IPS-18c (cell line): Measurements from ENCODE around the gene CHN1.

ENCODE experiments used
- H3K4me3 ChIP-seq: 2 replicates; pipeline ENCODE4 v1.7.0; 2013; ENCODE audit warnings: low read depth, mild to moderate bottlenecking, low read length, moderate library complexity; ENCODE audit not compliant: insufficient read depth
- H3K9me3 ChIP-seq: one replicate; pipeline ENCODE4 v1.6.1; 2013; ENCODE audit warnings: mild to moderate bottlenecking, low read length, moderate library complexity; ENCODE audit not compliant: control insufficient read depth, insufficient read depth

The CHN1 gene

DNA sequence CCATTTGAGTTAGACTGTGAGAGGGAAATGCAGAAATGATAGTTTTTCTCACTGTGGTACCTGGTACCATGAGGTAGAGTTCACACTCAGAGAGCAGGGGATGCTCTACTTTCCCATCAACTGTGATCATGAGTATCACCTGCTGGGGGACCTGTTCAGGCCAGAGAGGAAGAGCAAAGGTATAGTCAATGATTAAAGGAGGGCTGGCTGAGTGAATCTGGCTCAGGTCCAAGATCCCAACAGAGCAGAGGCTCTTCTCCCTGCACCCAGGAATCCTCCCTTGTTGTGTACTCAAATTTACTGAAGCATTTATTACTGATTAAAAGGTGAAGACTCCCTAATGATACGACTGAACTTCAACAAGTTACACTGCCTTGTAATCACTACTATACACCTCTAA, 136.3 kb downstream of the CHN1 start:
- H3K4me3 ChIP-seq = no peak overlapping the region
- H3K9me3 ChIP-seq = no peaks in the 10 kb centered on the region

DNA sequence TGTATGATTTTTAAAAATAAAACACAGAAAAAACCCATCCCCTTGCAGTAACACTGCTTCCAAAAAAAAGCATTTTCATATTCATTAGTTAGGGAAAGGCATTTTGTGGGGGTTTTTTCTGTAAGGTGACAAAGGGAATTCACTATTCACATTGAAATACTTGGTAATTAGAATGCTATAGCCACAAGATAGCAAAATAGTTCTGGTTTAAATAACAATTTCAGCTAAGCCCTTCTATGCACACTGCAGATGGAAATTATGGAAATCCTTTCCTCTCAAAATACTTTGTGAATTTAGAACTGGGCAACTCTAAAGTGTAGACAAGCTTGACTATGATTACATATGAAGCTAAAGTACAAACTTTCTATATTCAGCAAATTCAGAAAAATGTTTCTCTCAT, 138.8 kb downstream of the CHN1 start:
- Histone ChIP-seq H3K4me3 (no peak overlapping the region), H3K9me3 (no peaks in the 10 kb centered on the region)

DNA sequence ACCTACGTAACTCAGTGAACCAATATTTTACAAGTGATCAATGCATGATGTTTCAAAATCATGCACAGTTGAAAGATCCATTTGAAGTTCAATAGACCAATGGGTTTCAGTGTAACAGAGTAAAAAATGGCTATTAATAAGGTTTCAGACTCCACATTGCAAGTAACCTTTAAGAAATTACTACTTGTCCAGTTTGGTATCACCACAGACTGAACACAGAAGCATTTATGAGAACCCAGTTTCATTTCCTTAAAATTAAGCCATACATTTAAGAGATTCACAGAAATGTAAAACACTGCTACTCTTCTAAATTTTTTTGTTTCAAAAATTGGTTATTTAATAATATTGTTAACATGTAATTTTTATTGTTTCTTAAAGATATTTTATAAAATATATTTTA, 142.0 kb downstream of the CHN1 start:
- no peaks in the 10 kb centered on the region for H3K9me3 ChIP-seq

DNA sequence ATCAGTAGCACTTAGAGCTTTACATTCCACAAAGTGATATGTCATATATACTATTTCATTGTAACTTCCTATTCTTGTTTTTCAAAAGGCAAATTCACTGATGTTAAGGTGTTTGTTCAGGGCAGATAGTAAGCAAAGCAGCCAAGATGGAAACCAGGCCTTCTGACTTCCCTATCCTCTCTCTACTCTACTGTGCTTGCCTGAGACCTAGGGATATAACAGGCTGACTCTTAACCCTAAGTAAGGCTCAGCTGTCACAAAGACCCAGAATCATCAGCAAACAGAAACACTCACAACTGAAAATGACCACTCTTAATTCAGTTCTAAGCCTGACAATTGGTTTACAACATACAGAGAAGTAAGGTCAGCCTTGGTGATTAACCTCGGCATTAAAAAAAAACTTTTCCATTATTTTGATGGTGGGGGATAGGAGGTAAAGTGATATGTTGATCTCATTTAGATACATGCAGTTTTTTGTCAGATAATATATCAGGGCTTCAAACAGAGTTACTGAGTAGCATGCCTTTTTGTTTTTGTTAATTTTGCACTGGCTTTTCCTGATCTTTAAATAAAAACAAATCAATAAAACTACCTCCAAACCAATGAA, 145.5 kb downstream of the CHN1 start:
- Histone ChIP-seq H3K9me3 (no peaks in the 10 kb centered on the region), H3K4me3 (no peak overlapping the region)

More for the DNA sequence above, 142.0 kb downstream of the CHN1 start:
- H3K4me3 ChIP-seq = no peak overlapping the region

DNA sequence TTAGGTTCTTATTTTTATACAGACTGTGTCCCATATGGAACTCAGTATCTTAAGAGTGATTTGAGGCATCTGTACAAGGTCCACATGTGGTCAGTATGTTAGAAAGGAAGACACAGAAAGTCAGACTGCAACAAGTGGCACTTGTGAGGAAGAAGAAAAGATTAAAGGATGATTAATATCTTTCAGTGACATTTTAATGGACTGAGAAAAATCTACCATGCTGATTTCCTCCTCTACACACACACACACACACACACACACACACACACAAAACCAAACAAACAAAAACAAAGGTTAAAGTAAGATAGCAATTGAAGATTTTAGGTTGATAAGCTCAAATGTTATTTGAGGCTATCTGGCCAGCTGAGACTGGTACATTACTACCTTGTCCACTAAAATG, 146.4 kb downstream of the CHN1 start:
- H3K4me3 ChIP-seq = no peak overlapping the region
- no peaks in the 10 kb centered on the region for H3K9me3 ChIP-seq

- H3K4me3 ChIP-seq = no peak overlapping the region
- H3K9me3 ChIP-seq = no peaks in the 10 kb centered on the region
Observed at GRCh38 chr2:174856447-174856846, 148.7 kb downstream of the CHN1 start.

- peak overlapping the region; percentile 9; the same call in 1 of the 2 replicates for H3K4me3 ChIP-seq
Observed at GRCh38 chr2:174846941-174847938, 157.9 kb downstream of the CHN1 start.

GRCh38 chr2:174846218-174846617, 159.0 kb downstream of the CHN1 start:
- no peaks in the 10 kb centered on the region for H3K9me3 ChIP-seq
- 0 out of 2 replicates have a peak overlapping the region, but pooled peaks have one; percentile 12 for H3K4me3 ChIP-seq

More at GRCh38 chr2:174846941-174847938, 157.9 kb downstream of the CHN1 start:
- H3K9me3 ChIP-seq = no peaks in the 10 kb centered on the region

DNA sequence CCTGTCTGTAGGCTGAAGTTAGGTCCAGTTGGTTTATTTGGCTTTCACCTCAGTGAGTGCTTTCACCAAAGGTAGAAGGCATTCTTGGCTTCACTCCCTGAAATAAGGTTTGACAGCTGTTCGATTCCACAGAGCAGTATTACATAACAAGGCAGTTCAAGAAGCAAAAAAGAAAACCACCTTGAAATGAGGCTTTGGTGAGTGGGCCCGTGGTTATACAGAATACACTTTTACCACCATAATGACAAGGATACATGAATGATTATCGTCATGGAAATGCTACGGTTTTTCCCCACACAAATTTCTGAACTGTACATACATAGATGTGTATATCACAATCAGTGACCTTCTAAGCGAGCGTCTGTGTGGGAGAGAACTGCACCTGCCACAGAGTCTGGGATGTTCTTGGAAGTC, 160.9 kb downstream of the CHN1 start:
- H3K9me3 ChIP-seq = no peaks in the 10 kb centered on the region
- no peak overlapping the region for H3K4me3 ChIP-seq

DNA sequence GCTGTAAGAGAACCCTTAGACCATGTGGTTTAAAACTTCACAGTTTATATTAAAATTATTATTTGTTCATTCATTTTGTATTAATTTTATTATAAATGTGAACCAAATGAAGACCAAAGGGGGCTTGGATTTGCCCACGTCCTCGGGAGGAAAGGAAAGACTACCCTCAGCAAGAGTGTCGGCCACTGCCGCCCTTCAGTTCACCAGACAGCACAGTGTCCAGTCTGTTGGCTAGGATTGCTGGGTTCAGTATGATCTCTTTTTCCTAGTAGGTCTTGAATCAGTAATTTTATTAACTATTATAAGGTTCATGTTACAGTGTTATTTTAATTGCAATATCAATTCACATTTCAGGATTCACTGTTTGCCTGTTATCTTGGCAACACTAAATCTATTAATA, 162.7 kb downstream of the CHN1 start:
- no peaks in the 10 kb centered on the region for H3K9me3 ChIP-seq
- H3K4me3 ChIP-seq = no peak overlapping the region

DNA sequence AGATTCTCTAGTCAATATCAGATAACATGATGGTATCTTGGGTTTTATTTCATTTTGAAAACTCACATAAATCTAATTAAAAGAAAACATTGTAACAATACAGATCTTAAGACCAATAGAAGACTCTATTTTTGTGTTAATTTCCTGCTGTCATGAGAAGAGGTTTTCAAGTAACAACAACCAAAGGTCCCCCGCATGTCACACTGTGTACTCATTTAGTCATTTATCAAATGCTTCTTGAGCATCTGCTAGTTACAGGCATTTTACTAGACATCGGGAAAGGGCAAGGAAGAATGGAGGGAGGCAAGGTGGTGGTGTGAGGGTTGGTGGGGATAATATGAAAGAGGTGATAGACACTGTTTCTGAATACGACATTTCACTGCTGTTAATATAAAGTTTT, 163.2 kb downstream of the CHN1 start:
- no peak overlapping the region for H3K4me3 ChIP-seq
- H3K9me3 ChIP-seq = no peaks in the 10 kb centered on the region

DNA sequence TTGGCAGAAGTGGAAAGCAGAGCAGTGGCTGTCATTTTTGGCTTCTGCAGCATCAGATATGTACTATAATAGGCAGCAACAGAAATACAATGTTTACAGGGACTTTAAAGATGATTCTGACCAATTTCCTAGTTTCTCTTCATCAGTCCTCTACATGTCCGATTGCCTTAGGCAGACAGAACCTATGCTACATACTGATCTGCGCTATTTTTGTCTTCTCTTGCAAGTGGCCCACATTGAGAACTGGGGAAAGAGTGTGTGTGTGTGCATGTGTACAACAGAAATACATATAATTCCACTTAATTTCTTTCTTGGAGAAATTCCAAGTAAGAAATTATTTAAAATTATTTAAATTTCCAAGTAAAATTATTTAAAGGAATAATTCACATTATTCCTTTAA, 163.8 kb downstream of the CHN1 start:
- H3K9me3 ChIP-seq = no peaks in the 10 kb centered on the region
- no peak overlapping the region for H3K4me3 ChIP-seq

DNA sequence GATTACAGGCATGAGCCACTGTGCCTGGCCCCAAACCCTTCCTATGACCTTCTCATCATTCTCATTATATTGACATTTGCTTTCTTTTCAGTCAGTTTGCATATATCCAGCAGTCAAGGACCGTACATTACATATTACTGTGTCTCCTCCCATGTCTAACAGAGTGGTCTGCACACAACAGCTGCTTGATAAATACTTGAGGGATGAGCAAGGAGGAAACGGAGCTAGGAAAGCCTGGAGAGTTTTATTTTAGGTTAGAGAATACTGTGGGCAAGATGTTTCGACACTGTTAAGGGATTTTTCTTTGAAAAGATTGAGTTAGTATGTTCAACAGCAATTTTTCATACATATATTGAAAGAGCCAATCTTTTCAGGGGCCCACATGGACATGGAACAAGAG, 164.7 kb downstream of the CHN1 start:
- Histone ChIP-seq H3K9me3 (no peaks in the 10 kb centered on the region), H3K4me3 (no peak overlapping the region)

DNA sequence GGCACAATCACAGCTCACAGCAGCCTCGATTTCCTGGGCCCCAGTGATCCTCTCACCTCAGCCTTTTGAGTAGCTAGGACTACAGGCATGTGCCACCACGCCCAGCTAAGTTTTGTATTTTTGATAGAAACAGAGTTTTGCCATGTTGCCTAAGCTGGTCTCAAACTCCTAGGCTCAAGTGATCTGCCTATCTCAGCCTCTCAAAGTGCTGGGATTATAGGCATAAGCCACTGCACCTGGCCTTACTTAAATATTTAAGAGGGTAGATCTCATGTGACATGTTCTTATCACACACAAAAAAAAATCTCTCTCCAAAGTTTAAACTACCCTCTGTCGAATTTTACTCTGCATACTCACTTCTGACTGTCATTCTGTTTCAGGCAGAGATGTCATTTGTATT, 165.5 kb downstream of the CHN1 start:
- H3K9me3 ChIP-seq = no peaks in the 10 kb centered on the region
- no peak overlapping the region for H3K4me3 ChIP-seq

DNA sequence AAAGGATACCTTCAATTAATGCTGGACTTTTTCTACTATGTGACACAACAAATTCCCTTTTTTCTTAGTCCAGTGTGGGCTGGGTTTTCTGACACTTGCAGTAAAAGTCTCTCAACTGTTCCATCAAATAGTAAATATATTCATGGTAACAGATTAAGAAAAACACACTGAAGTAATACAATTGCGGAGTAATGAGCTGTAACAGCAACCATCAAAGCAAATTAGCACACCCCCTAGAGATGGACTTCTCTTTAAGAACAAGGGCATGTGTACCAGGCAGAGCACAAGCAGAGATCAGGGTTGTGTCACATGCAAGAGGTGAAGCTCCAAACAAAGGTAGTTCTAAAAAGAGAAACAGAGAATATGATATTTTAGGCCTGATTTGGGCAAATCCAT, 168.2 kb downstream of the CHN1 start:
- no peaks in the 10 kb centered on the region for H3K9me3 ChIP-seq
- H3K4me3 ChIP-seq = no peak overlapping the region

DNA sequence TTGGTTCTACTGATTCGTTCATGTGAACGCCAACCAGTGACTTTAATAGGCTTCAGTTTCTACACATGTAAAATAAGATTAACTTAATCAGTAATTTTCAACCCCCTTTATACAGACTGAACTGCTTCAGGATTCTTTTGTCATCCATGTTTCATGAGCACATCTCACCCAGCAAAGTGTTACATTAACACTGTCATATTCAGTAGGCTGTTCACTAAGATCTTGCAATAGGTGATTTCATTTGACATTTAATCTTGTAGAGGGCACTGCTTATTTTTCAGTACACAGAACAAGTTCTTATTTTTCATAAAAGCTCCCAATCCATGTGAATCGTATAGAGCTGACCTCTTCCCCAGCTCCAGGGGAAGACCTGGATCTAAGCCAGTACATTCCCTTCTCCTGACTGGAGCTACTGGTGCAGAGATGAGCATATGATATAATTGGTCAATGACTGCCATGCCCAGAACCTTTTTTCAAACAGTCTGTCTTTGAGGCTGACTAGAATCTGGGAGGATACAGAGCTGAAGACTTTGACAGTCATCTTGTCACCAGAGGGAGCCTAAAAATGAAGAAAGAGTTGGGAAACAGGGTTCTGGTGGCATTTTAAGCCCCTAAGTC, 168.7 kb downstream of the CHN1 start:
- H3K9me3 ChIP-seq = no peaks in the 10 kb centered on the region
- no peak overlapping the region for H3K4me3 ChIP-seq

DNA sequence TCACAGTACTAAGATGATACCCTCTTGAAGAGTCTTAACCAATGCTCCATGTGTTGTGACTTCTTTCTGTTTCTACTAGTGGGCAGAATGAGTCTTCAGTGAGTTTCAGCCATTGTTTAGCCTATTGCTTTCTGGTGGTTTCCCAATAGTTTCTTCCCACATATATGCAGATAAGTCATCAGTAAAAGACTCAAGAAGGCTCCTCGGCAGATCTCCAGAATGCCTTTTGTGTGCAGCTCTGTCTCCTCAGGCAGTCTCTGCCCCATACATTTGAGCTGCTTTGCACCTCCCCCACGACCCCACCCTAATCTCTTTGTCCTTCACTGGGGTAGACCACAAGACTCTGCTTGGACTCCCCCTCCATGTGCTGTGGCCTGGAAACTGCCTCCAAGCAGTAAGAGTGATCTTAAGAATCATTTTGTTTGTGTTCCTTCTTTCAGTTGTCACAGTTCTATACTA, 169.4 kb downstream of the CHN1 start:
- H3K4me3 ChIP-seq = no peak overlapping the region

DNA sequence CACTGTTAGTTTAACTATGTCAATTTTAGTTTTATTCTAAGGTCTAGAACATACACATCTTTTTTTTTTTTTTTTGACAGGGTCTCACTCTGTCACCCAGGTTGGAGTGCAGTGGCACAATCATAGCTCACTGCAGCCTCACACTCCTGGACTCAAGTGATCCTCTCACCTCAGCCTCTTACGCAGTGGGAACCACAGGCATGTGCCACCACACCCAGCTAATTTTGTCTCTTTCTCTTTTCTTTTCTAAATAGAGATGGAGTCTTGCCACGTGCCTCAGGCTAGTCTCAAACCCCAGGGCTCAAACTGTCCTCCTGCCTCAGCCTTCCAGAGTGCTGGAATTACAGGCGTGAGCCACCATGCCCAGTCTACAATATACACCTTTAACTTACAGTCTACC, 171.4 kb downstream of the CHN1 start:
- no peaks in the 10 kb centered on the region for H3K9me3 ChIP-seq
- no peak overlapping the region for H3K4me3 ChIP-seq

More for the DNA sequence above, 169.4 kb downstream of the CHN1 start:
- H3K9me3 ChIP-seq = no peaks in the 10 kb centered on the region
